ENCODE data around the gene ITGAD. TPM values are rescaled to one million over a fixed set of nuclear protein-coding genes. Genes with fewer than 3 reads are reported as not detected.

The ITGAD gene
- total RNA-seq, 1 experiment from 2014 or later: not detected

- H3F3A ChIP-seq (ENCODE audit: low read length, unreplicated experiment): no peaks in the 10 kb centered on the region
- H2AFZ ChIP-seq (ENCODE audit: low read length): no peak overlapping the region
- no peaks in the 10 kb centered on the region for H3K4me1 ChIP-seq (ENCODE audit: insufficient read depth, low read length)
- ATAC-seq: no peak
- H3K36me3 ChIP-seq (ENCODE audit: low read depth, low read length): no peaks in the 10 kb centered on the region
- H3K27ac ChIP-seq (ENCODE audit: low read length): no peak overlapping the region
- no peak overlapping the region for H3K9ac ChIP-seq (ENCODE audit: low read length)
- intact Hi-C loops (cut with micrococcal nuclease): no loop called here
- H3K9me2 ChIP-seq (replicated peaks; ENCODE audit: low read length): no peaks in the 10 kb centered on the region
- no peak for DNase-seq
- H4K20me1 ChIP-seq (ENCODE audit: low read length): no peaks in the 10 kb centered on the region
- no peak for TF ChIP-seq EZH2phosphoT487 (IDR thresholded peaks at IDR 0.05; ENCODE audit: borderline replicate concordance, low read length)
- no peaks in the 10 kb centered on the region for H3K79me2 ChIP-seq (ENCODE audit: low read length)
- BruUV-seq (replicated peaks): no TSS peak
- no peak overlapping the region for H3K4me2 ChIP-seq (ENCODE audit: low read length)
- H3K27me3 ChIP-seq (ENCODE audit: low read length): peaks cover 4% of the 10 kb centered on the region; the same call in 1 of the 2 replicates
- no peak overlapping the region for H3K4me3 ChIP-seq (ENCODE audit: low read length)
- H3K9me3 ChIP-seq (ENCODE audit: low read length): no peaks in the 10 kb centered on the region
- ChIA-PET CTCF (no interaction called here), POLR2A (ENCODE audit: unreplicated experiment) (no interaction called here)
These were observed 21.3 kb upstream of the ITGAD start for GRCh38 chr16:31371619-31372484.

GRCh38 chr16:31373235-31373634, 19.9 kb upstream of the ITGAD start:
- no peak overlapping the region for H3K4me2 ChIP-seq (ENCODE audit: low read length)
- H4K20me1 ChIP-seq (ENCODE audit: low read length): no peaks in the 10 kb centered on the region
- ATAC-seq (no peak), DNase-seq (no peak)
- no peak overlapping the region for H3K4me3 ChIP-seq (ENCODE audit: low read length)
- no peak overlapping the region for H2AFZ ChIP-seq (ENCODE audit: low read length)
- H3K4me1 ChIP-seq (ENCODE audit: insufficient read depth, low read length): no peaks in the 10 kb centered on the region
- ChIA-PET CTCF (no interaction called here), POLR2A (ENCODE audit: unreplicated experiment) (no interaction called here)
- no peaks in the 10 kb centered on the region for H3K36me3 ChIP-seq (ENCODE audit: low read depth, low read length)
- H3K79me2 ChIP-seq (ENCODE audit: low read length): no peaks in the 10 kb centered on the region
- H3K27me3 ChIP-seq (ENCODE audit: low read length): peaks cover 4% of the 10 kb centered on the region; the same call in 1 of the 2 replicates
- H3K9me3 ChIP-seq (ENCODE audit: low read length): no peaks in the 10 kb centered on the region
- no peak overlapping the region for H3K9ac ChIP-seq (ENCODE audit: low read length)
- H3K27ac ChIP-seq (ENCODE audit: low read length): no peak overlapping the region
- no peaks in the 10 kb centered on the region for H3K9me2 ChIP-seq (replicated peaks; ENCODE audit: low read length)
- TF ChIP-seq EZH2phosphoT487 (IDR thresholded peaks at IDR 0.05; ENCODE audit: borderline replicate concordance, low read length) (no peak), EZH2 (IDR thresholded peaks at IDR 0.05; ENCODE audit: low read length, unreplicated experiment) (no peak), CTCF (conservative IDR thresholded peaks at IDR 0.05; ENCODE audit: low read depth, low read length) (no peak)
- no peaks in the 10 kb centered on the region for H3F3A ChIP-seq (ENCODE audit: low read length, unreplicated experiment)
- BruUV-seq (replicated peaks): no TSS peak
- intact Hi-C loops (cut with micrococcal nuclease): no loop called here

GRCh38 chr16:31375231-31375630, 17.9 kb upstream of the ITGAD start:
- no peaks in the 10 kb centered on the region for H3F3A ChIP-seq (ENCODE audit: low read length, unreplicated experiment)
- no peak overlapping the region for H2AFZ ChIP-seq (ENCODE audit: low read length)
- no peak overlapping the region for H3K4me2 ChIP-seq (ENCODE audit: low read length)
- no peak overlapping the region for H3K27ac ChIP-seq (ENCODE audit: low read length)
- no peaks in the 10 kb centered on the region for H3K79me2 ChIP-seq (ENCODE audit: low read length)
- CTCF ChIA-PET: no interaction called here
- no peak overlapping the region for H3K4me3 ChIP-seq (ENCODE audit: low read length)
- H3K9ac ChIP-seq (ENCODE audit: low read length): no peak overlapping the region
- H4K20me1 ChIP-seq (ENCODE audit: low read length): no peaks in the 10 kb centered on the region
- no TSS peak for BruUV-seq (replicated peaks)
- DNase-seq (no peak), ATAC-seq (no peak)
- POLR2A ChIA-PET (ENCODE audit: unreplicated experiment): no interaction called here
- no peaks in the 10 kb centered on the region for H3K9me3 ChIP-seq (ENCODE audit: low read length)
- no peaks in the 10 kb centered on the region for H3K36me3 ChIP-seq (ENCODE audit: low read depth, low read length)
- H3K4me1 ChIP-seq (ENCODE audit: insufficient read depth, low read length): no peaks in the 10 kb centered on the region
- peaks cover 4% of the 10 kb centered on the region; the same call in 1 of the 2 replicates for H3K27me3 ChIP-seq (ENCODE audit: low read length)
- H3K9me2 ChIP-seq (replicated peaks; ENCODE audit: low read length): no peaks in the 10 kb centered on the region
- intact Hi-C loops (cut with micrococcal nuclease): no loop called here
- TF ChIP-seq EZH2 (IDR thresholded peaks at IDR 0.05; ENCODE audit: low read length, unreplicated experiment): no peak
- TF ChIP-seq EZH2phosphoT487 (IDR thresholded peaks at IDR 0.05; ENCODE audit: borderline replicate concordance, low read length): no peak
- no peak for TF ChIP-seq CTCF (conservative IDR thresholded peaks at IDR 0.05; ENCODE audit: low read depth, low read length)

Data from PC-3 (cell line).